Neural cell (in vitro differentiated cells): ENCODE data around the gene LRP1.

Experiments used
- CTCF ChIP-seq: fragments of 450-650 bp; IDR thresholded peaks from 2 replicates; pipeline ENCODE4 v1.5.1; 2014; ENCODE audit warnings: antibody characterized with exemption, mild to moderate bottlenecking, moderate library complexity; ENCODE audit not compliant: poor library complexity, severe bottlenecking
- EP300 ChIP-seq: fragments of 450-650 bp; conservative IDR thresholded peaks from 2 replicates; pipeline ENCODE4 v1.6.1; 2014; ENCODE audit warnings: antibody characterized with exemption, mild to moderate bottlenecking, moderate library complexity; ENCODE audit not compliant: poor library complexity, severe bottlenecking
- EZH2 ChIP-seq: fragments of 200-600, 300-800 bp; shearing (Covaris generic), sonication (generic); IDR thresholded peaks from 2 replicates; pipeline ENCODE4 v1.6.1; 2014; ENCODE audit warnings: antibody characterized with exemption, low read length, borderline replicate concordance, mild to moderate bottlenecking; ENCODE audit not compliant: insufficient read depth, poor library complexity, severe bottlenecking
- MXI1 ChIP-seq: fragments of 450-650 bp; conservative IDR thresholded peaks from 2 replicates; pipeline ENCODE4 v1.6.1; 2014; ENCODE audit warnings: antibody characterized with exemption, mild to moderate bottlenecking; ENCODE audit not compliant: poor library complexity, severe bottlenecking
- POLR2AphosphoS5 ChIP-seq: IDR thresholded peaks from 2 replicates; pipeline ENCODE4 v1.6.1; 2012
- RAD21 ChIP-seq: fragments of 450-650 bp; conservative IDR thresholded peaks from 2 replicates; pipeline ENCODE4 v1.6.1; 2014; ENCODE audit warnings: antibody characterized with exemption, mild to moderate bottlenecking, moderate library complexity

GRCh38 chr12:57218030-57218853 is 90.0 kb downstream of the LRP1 start:
- TF ChIP-seq CTCF (no peak), EZH2 (no peak), POLR2AphosphoS5 (no peak), RAD21 (no peak), EP300 (no peak), MXI1 (no peak)
